CD4-positive, alpha-beta T cell treated with Interleukin-6 for 4 hours (primary cell): ENCODE measurements around the gene BMAL1.

Experiments
- DNase-seq: peaks from one replicate; pipeline ENCODE4 v3.0.0-alpha.2; 2020; ENCODE audit warnings: mixed read lengths

BMAL1 gene

GRCh38 chr11:13262096-13262495 is 15.5 kb upstream of the BMAL1 start:
- DNase-seq, result no peak

- no peak for DNase-seq
These were observed 8.8 kb upstream of the BMAL1 start for GRCh38 chr11:13268791-13269190.

GRCh38 chr11:13269775-13270174 is 7.8 kb upstream of the BMAL1 start:
- no peak for DNase-seq

- DNase-seq, result no peak
These were observed 6.4 kb upstream of the BMAL1 start for GRCh38 chr11:13271060-13271693.

GRCh38 chr11:13276454-13276831 is 1.1 kb upstream of the BMAL1 start:
- DNase-seq, result peak; percentile 22

GRCh38 chr11:13276832-13277767 is 490 bp upstream of the BMAL1 start:
- DNase-seq, result peak; percentile 97

GRCh38 chr11:13278609-13279486 is 1.3 kb downstream of the BMAL1 start:
- no peak for DNase-seq

- no peak for DNase-seq
These were observed 1.9 kb downstream of the BMAL1 start for GRCh38 chr11:13279487-13279834.

- no peak for DNase-seq
These were observed 2.6 kb downstream of the BMAL1 start for GRCh38 chr11:13280092-13280722.

- DNase-seq, result no peak
These were observed 3.2 kb downstream of the BMAL1 start for GRCh38 chr11:13280777-13281176.

GRCh38 chr11:13283636-13284035 is 6.0 kb downstream of the BMAL1 start:
- DNase-seq, result no peak

GRCh38 chr11:13284776-13285588 is 7.4 kb downstream of the BMAL1 start:
- DNase-seq, result no peak

- no peak for DNase-seq
These were observed 8.8 kb downstream of the BMAL1 start for GRCh38 chr11:13286279-13286821.

GRCh38 chr11:13287036-13287435 is 9.4 kb downstream of the BMAL1 start:
- DNase-seq, result no peak

GRCh38 chr11:13287681-13288080 is 10.1 kb downstream of the BMAL1 start:
- no peak for DNase-seq

- no peak for DNase-seq
These were observed 10.9 kb downstream of the BMAL1 start for GRCh38 chr11:13288375-13289029.

GRCh38 chr11:13289081-13289480 is 11.5 kb downstream of the BMAL1 start:
- no peak for DNase-seq

GRCh38 chr11:13290221-13290980 is 12.8 kb downstream of the BMAL1 start:
- no peak for DNase-seq

GRCh38 chr11:13291361-13291760 is 13.8 kb downstream of the BMAL1 start:
- no peak for DNase-seq

GRCh38 chr11:13291800-13292199 is 14.2 kb downstream of the BMAL1 start:
- no peak for DNase-seq
